ENCODE measurements around the gene BDP1. TPM values are rescaled to one million over a fixed set of nuclear protein-coding genes. Genes with fewer than 3 reads are reported as not detected.

BDP1 gene
- polyA plus RNA-seq, 2 of the 4 experiments (the other 2 are of a cell fraction), result 8.6 to 27.2 TPM

DNA sequence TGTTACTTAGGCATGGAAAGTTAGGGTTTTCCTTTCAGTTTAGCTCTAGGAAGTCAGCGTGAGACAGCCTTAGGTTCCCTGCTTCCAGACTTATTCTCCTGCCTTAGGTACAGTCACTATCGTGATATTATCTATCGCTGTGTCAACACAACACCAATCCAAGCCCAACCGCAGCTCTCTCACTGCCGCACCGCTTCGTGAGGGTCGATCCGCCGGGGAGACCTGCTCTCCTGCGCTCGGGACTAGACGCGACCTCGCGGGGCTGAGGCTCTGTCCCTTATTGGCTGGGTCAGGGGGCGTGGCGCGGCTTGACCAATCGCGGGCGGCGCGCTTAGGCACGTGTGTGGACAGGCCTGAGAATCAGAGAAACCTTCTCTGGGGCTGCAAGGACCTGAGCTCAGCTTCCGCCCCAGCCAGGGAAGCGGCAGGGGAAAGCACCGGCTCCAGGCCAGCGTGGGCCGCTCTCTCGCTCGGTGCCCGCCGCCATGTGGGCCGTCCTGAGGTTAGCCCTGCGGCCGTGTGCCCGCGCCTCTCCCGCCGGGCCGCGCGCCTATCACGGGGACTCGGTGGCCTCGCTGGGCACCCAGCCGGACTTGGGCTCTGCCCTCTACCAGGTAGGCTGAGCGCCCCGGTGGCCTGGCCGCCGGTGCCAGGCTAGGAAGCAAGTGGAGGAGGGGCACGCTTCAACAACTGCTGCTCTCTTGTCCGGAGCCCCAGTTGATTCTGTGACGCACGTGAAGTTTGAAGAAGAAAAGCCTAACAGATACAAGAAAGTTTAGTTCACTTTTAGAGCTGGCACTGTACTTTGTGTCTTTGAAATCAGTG lies 131.7 kb downstream of the BDP1 start, which contains the start of gene MCCC2:
MCCC2 (plus strand) TSS at position 400 of the 825 bp plus-strand sequence; CDS start at position 486, 86 bp downstream.
- Histone ChIP-seq H3K4me1 (peaks cover 15% of the 10 kb centered on the region; the same call in 2 of the 3 replicates), H3K9me3 (no peaks in the 10 kb centered on the region), H3K27ac (peak within 1 kb of the TSS; percentile 75 to 91), H3K4me3 (peak within 1 kb of the TSS; percentile 59), H3K4me2 (peak within 1 kb of the TSS; percentile 93)
- CTCF ChIA-PET, result interaction anchor here (1.0 to 1.8 kb wide), 3 partner anchors 14 to 111 kb away, joined by 3 to 10 read pairs (median 3); no protein-coding TSS in a partner anchor
- no peak for FAIRE-seq
- 3% methylated on average over 25 of the region's 56 CpGs for WGBS (ENCODE audit: missing lambda C conversion rate)
- POLR2A ChIA-PET, result interaction anchor here (0.6 to 2.3 kb wide), 4 partner anchors 8 to 135 kb away, joined by 3 to 10 read pairs (median 5); no protein-coding TSS in a partner anchor
- ATAC-seq, result peak; percentile 100
- DNase-seq (ENCODE audit: low read depth in 1 of 2, low spot score in 1 of 2), result peak; percentile 92 to 97
- TF ChIP-seq CBX8 (IDR thresholded peaks at IDR 0.05), result no peak
- 0 out of 2 replicates have a peak, but pooled peaks have one; percentile 44 for TF ChIP-seq BHLHE40 (IDR thresholded peaks at IDR 0.05; ENCODE audit: low read depth, low read length)
- TF ChIP-seq, protein P1, sequence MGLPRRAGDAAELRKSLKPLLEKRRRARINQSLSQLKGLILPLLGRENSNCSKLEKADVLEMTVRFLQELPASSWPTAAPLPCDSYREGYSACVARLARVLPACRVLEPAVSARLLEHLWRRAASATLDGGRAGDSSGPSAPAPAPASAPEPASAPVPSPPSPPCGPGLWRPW (IDR thresholded peaks at IDR 0.05), result no peak
- TF ChIP-seq, protein P2, sequence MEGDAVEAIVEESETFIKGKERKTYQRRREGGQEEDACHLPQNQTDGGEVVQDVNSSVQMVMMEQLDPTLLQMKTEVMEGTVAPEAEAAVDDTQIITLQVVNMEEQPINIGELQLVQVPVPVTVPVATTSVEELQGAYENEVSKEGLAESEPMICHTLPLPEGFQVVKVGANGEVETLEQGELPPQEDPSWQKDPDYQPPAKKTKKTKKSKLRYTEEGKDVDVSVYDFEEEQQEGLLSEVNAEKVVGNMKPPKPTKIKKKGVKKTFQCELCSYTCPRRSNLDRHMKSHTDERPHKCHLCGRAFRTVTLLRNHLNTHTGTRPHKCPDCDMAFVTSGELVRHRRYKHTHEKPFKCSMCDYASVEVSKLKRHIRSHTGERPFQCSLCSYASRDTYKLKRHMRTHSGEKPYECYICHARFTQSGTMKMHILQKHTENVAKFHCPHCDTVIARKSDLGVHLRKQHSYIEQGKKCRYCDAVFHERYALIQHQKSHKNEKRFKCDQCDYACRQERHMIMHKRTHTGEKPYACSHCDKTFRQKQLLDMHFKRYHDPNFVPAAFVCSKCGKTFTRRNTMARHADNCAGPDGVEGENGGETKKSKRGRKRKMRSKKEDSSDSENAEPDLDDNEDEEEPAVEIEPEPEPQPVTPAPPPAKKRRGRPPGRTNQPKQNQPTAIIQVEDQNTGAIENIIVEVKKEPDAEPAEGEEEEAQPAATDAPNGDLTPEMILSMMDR (IDR thresholded peaks at IDR 0.05), result no peak
- TF ChIP-seq HOXB13 (CRISPR knock-in tag; IDR thresholded peaks at IDR 0.05; ENCODE audit: low read depth), result no peak
- TF ChIP-seq ZNF302 (CRISPR knock-in tag; IDR thresholded peaks at IDR 0.05), result no peak
- TF ChIP-seq ESRRA (IDR thresholded peaks at IDR 0.05; ENCODE audit: borderline replicate concordance, low read length), result no peak
- TF ChIP-seq EHF (CRISPR knock-in tag; IDR thresholded peaks at IDR 0.05), result no peak
- TF ChIP-seq RARB (CRISPR knock-in tag; IDR thresholded peaks at IDR 0.05), result no peak
- peak; percentile 94 for TF ChIP-seq POLR2A (IDR thresholded peaks at IDR 0.05; ENCODE audit: low read length)
- peak; percentile 81 for TF ChIP-seq PHF8 (IDR thresholded peaks at IDR 0.05; ENCODE audit: borderline replicate concordance, low read depth)
- TF ChIP-seq, protein P3, sequence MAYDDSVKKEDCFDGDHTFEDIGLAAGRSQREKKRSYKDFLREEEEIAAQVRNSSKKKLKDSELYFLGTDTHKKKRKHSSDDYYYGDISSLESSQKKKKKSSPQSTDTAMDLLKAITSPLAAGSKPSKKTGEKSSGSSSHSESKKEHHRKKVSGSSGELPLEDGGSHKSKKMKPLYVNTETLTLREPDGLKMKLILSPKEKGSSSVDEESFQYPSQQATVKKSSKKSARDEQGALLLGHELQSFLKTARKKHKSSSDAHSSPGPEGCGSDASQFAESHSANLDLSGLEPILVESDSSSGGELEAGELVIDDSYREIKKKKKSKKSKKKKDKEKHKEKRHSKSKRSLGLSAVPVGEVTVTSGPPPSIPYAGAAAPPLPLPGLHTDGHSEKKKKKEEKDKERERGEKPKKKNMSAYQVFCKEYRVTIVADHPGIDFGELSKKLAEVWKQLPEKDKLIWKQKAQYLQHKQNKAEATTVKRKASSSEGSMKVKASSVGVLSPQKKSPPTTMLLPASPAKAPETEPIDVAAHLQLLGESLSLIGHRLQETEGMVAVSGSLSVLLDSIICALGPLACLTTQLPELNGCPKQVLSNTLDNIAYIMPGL (CRISPR knock-in tag; IDR thresholded peaks at IDR 0.05; ENCODE audit: borderline replicate concordance), result no peak
- no peak for TF ChIP-seq MAFK (IDR thresholded peaks at IDR 0.05; ENCODE audit: partially characterized antibody)
- TF ChIP-seq JUN (IDR thresholded peaks at IDR 0.05), result peak; percentile 69 to 88; a peak in 4 of 5 replicates
- no peak for TF ChIP-seq CEBPB (IDR thresholded peaks at IDR 0.05)
- no peak for TF ChIP-seq GATA3 (IDR thresholded peaks at IDR 0.05; ENCODE audit: borderline replicate concordance)
- TF ChIP-seq, protein P4, sequence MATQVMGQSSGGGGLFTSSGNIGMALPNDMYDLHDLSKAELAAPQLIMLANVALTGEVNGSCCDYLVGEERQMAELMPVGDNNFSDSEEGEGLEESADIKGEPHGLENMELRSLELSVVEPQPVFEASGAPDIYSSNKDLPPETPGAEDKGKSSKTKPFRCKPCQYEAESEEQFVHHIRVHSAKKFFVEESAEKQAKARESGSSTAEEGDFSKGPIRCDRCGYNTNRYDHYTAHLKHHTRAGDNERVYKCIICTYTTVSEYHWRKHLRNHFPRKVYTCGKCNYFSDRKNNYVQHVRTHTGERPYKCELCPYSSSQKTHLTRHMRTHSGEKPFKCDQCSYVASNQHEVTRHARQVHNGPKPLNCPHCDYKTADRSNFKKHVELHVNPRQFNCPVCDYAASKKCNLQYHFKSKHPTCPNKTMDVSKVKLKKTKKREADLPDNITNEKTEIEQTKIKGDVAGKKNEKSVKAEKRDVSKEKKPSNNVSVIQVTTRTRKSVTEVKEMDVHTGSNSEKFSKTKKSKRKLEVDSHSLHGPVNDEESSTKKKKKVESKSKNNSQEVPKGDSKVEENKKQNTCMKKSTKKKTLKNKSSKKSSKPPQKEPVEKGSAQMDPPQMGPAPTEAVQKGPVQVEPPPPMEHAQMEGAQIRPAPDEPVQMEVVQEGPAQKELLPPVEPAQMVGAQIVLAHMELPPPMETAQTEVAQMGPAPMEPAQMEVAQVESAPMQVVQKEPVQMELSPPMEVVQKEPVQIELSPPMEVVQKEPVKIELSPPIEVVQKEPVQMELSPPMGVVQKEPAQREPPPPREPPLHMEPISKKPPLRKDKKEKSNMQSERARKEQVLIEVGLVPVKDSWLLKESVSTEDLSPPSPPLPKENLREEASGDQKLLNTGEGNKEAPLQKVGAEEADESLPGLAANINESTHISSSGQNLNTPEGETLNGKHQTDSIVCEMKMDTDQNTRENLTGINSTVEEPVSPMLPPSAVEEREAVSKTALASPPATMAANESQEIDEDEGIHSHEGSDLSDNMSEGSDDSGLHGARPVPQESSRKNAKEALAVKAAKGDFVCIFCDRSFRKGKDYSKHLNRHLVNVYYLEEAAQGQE (IDR thresholded peaks at IDR 0.05), result peak; percentile 73
- no peak for TF ChIP-seq HOXB5 (CRISPR knock-in tag; IDR thresholded peaks at IDR 0.05)
- TF ChIP-seq SMC3 (IDR thresholded peaks at IDR 0.05), result no peak
- no peak for TF ChIP-seq ZSCAN20 (CRISPR knock-in tag; IDR thresholded peaks at IDR 0.05)
- TF ChIP-seq KDM1A (IDR thresholded peaks at IDR 0.05; ENCODE audit: low read depth), result no peak
- no peak for TF ChIP-seq HOXA7 (CRISPR knock-in tag; IDR thresholded peaks at IDR 0.05)
- no peak for TF ChIP-seq MAZ (IDR thresholded peaks at IDR 0.05; ENCODE audit: borderline replicate concordance, low read depth, low read length)
- TF ChIP-seq, protein P5, sequence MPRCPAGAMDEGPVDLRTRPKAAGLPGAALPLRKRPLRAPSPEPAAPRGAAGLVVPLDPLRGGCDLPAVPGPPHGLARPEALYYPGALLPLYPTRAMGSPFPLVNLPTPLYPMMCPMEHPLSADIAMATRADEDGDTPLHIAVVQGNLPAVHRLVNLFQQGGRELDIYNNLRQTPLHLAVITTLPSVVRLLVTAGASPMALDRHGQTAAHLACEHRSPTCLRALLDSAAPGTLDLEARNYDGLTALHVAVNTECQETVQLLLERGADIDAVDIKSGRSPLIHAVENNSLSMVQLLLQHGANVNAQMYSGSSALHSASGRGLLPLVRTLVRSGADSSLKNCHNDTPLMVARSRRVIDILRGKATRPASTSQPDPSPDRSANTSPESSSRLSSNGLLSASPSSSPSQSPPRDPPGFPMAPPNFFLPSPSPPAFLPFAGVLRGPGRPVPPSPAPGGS (IDR thresholded peaks at IDR 0.05), result peak; percentile 87; the same call in 2 of the 3 replicates
- TF ChIP-seq, protein P6, sequence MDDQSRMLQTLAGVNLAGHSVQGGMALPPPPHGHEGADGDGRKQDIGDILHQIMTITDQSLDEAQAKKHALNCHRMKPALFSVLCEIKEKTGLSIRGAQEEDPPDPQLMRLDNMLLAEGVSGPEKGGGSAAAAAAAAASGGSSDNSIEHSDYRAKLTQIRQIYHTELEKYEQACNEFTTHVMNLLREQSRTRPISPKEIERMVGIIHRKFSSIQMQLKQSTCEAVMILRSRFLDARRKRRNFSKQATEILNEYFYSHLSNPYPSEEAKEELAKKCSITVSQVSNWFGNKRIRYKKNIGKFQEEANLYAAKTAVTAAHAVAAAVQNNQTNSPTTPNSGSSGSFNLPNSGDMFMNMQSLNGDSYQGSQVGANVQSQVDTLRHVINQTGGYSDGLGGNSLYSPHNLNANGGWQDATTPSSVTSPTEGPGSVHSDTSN (IDR thresholded peaks at IDR 0.05), result no peak
- no peak for TF ChIP-seq TFCP2L1 (CRISPR knock-in tag; IDR thresholded peaks at IDR 0.05)
- no peak for TF ChIP-seq FOSL2 (IDR thresholded peaks at IDR 0.05)
- no peak for TF ChIP-seq FOSL2 (CRISPR knock-in tag; IDR thresholded peaks at IDR 0.05)
- TF ChIP-seq, protein P7, sequence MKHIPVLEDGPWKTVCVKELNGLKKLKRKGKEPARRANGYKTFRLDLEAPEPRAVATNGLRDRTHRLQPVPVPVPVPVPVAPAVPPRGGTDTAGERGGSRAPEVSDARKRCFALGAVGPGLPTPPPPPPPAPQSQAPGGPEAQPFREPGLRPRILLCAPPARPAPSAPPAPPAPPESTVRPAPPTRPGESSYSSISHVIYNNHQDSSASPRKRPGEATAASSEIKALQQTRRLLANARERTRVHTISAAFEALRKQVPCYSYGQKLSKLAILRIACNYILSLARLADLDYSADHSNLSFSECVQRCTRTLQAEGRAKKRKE (CRISPR knock-in tag; IDR thresholded peaks at IDR 0.05; ENCODE audit: low read depth), result peak; percentile 52; the same call in 1 of the 2 replicates
- 0 out of 2 replicates have a peak, but pooled peaks have one; percentile 17 for TF ChIP-seq KDM5A (IDR thresholded peaks at IDR 0.05)

Data from A549 (cell line).